ENCODE data around the gene NUDT14.

The NUDT14 gene

DNA sequence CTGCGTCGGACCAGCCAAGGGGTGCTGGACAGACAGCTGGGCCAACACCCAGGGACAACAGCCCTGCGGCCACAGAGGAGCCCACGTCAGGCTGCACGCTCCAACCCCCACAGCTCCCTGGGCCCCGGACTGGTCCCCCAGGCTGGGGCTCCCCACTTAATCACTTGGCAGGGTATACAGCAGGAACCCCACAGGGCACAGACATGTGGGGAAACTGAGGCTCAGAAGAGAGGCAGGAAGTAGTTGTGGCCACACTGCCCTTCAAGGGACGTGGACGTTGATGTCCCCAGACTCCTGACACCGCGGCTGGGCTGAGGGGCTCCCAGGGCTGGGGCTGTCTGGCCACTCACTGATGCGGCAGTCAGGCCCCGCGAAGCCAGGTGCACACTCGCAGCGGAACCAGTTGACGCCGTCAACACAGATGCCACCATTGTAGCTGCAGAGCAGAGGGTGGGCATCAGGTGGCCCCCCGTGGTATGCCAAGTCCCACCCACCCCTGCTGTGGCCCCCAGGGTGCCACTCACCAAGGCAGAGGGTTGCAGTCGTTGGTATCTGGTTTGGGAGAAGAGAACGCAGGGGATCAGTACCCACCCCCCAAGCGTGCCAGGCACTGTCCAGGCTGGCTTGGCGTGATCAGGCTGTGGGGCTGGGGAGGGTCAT is 34.0 kb downstream of the NUDT14 start:
- DNase-seq (ENCODE audit: low read depth, low spot score): no peak

- no peak for DNase-seq (ENCODE audit: low read depth, low spot score)
These were observed 34.7 kb downstream of the NUDT14 start for GRCh38 chr14:105146181-105146975.

DNA sequence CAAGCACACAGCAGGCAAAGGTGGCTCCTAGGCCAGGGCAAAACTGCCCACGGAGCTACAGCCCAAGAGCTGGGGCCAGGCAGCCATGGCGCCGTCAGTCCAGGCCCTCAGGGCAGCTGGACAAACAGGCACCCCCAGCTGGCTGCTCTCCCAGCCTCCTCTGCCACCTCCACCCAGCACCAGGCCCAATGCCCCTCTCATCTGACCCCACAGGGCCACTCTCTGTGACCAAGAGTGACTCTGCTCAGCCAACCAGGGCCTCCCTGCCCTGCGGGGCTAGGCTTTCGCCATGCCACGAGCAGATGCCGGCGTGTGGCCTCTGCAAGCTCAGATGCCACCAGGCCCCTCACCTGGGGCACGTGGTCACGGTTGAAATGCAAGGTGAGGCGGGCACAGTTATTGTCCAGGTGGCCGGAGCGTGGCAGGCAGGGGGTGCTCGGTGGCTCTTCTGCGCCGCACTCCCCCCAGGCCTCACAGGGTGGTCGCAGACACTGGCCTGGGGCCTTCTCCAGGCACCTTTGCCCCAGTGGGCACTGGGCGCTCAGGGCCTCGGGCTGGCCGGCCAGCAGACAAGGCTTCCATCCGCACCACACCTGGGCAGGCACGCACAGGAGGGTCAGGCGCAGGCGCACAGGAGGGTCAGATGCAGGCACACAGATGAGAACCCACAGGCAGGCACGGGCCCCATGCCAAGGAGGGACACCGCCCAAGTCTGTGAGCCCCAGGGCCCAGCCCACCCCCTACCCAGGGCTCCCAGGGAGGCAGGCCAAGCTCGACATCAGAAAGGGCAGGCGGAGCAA is 35.5 kb downstream of the NUDT14 start:
- no peak for DNase-seq (ENCODE audit: low read depth, low spot score)

GRCh38 chr14:105144666-105145380 is 36.3 kb downstream of the NUDT14 start:
- no peak for DNase-seq (ENCODE audit: low read depth, low spot score)

- DNase-seq (ENCODE audit: low read depth, low spot score): no peak
These were observed 37.0 kb downstream of the NUDT14 start for GRCh38 chr14:105144026-105144665.

GRCh38 chr14:105143451-105144025 is 37.6 kb downstream of the NUDT14 start:
- DNase-seq (ENCODE audit: low read depth, low spot score): no peak

- no peak for DNase-seq (ENCODE audit: low read depth, low spot score)
These were observed 38.3 kb downstream of the NUDT14 start for GRCh38 chr14:105142651-105143450.

- DNase-seq (ENCODE audit: low read depth, low spot score): no peak
These were observed 39.4 kb downstream of the NUDT14 start for GRCh38 chr14:105141486-105142281.

- DNase-seq (ENCODE audit: low read depth, low spot score): no peak
These were observed 40.1 kb downstream of the NUDT14 start for GRCh38 chr14:105141026-105141425.

DNA sequence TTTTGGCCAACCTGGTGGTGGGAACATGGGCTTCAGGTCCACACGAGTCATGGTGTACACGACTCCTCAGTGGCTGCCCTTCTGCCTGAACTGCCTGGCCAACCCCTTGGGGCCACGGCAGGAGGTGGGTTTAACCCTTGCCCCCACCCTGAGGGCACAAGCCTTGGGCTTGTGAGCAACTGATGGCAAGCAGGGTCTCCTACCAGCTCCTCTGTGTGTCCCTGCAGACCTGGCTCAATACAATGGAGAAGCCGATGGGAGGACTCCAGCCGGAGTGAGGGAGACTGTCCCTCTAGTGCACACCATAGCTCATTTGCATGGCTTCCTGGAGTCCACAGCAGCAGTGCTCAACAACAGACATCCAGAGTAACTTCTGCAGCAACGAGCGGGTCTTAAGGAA is 40.5 kb downstream of the NUDT14 start:
- no peak for DNase-seq (ENCODE audit: low read depth, low spot score)

- DNase-seq (ENCODE audit: low read depth, low spot score): no peak
These were observed 41.3 kb downstream of the NUDT14 start for GRCh38 chr14:105139831-105140239.

- no peak for DNase-seq (ENCODE audit: low read depth, low spot score)
These were observed 41.8 kb downstream of the NUDT14 start for GRCh38 chr14:105139212-105139825.

GRCh38 chr14:105138551-105139111 is 42.5 kb downstream of the NUDT14 start:
- no peak for DNase-seq (ENCODE audit: low read depth, low spot score)

GRCh38 chr14:105138021-105138541 is 43.0 kb downstream of the NUDT14 start:
- DNase-seq (ENCODE audit: low read depth, low spot score): no peak

DNA sequence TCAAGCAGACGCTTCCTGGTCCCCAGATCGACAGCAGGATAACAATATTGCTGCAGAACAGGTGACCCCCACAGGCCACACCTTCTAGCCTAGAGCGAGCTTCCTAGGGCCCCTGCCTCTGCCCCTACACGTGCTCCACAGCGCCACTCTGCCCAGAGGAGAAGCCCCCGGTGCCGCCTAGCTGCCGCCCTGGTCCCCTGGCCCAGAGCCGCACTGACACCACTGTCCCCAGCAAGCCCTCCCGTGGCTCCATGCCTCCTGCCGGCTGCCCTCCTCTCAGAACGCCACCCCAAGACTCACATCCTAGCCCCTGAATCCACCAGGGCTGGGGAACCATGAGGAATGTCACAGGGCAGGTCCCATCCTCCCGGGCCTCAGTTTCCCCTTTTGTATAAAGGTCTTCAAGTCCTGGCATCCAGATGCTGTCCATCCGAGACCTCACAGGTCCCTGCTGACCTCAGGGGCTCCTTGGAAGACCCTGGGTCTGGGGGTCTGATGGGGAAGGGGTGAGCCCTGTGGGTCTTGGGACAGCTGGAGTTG is 43.6 kb downstream of the NUDT14 start:
- DNase-seq (ENCODE audit: low read depth, low spot score): no peak

DNA sequence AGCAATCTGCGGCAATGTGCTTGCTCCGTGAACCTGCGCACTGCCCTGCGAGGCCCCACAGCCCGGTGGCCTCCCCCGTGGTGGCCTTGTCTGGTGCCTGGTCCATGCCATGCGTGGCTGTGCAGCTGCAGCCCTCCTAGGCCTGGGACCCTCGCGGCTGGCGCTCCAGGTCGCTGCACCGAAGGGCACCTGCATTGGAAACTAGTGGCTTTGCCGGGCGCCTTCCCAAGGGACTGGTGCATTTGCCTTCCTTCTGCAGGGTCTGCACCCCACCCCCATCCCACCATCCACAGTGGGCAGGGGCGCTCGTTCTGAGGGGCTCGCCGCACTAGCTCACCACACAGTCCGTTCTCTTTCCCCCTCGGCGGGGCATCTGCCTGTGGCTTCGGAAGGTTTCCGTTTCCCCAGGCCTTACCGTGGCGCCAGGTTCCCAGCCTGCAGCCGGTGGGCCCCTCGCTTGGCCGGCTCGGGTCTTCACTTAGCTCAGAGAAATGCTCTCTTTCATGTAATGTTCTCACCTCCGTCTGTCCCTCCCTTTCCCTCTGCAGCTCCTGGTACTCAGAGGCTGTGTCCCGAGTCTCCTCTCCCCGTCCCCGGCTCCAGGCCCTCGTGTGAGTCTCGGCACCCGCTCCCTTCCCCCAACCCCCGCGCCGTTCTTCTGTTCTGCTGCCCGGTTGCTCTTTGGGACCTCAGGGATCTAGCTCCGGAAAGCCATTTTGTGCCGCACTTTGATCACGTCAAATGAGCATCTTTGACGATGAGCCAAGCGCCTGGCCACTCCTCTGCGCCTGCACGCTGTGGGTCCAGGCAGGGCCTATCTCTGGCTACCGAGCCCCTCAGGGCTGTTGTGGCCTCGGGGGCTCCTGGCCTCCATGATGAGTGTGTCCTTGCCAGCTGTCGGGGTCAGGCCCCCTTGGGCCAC is 44.5 kb downstream of the NUDT14 start:
- DNase-seq (ENCODE audit: low read depth, low spot score): no peak

Data from activated naive CD8-positive, alpha-beta T cell treated with anti-CD3 and anti-CD28 coated beads, Interleukin-2, amount 50 U/mL, for 16 hours (primary cell).